AG04450 (cell line): Measurements from ENCODE around the gene BTBD10. TPM values are rescaled to one million over a fixed set of nuclear protein-coding genes. Genes with fewer than 3 reads are reported as not detected.

Experiments used
- CTCF ChIA-PET: fragments of 300-600, 350-600 bp; formaldehyde crosslinking; extraction: SDS; loops from one replicate; lab custom pipeline; 2022; ENCODE audit warnings: antibody characterized with exemption, inconsistent platforms; lab: Charles Lee
- POLR2A ChIA-PET: fragments of 350-600 bp; formaldehyde crosslinking; extraction: SDS; loops from one replicate; lab custom pipeline; 2021; ENCODE audit warnings: antibody characterized with exemption, inconsistent platforms; lab: Yijun Ruan, JAX
- DNase-seq: peaks from one replicate; pipeline ENCODE4 v3.0.0-alpha.2; 2011; ENCODE audit warnings: low read depth, low spot score
- H3K27ac ChIP-seq: one replicate; pipeline ENCODE4 v1.5.1; 2012; ENCODE audit warnings: low read depth, low read length, control low read depth
- H3K27me3 ChIP-seq: one replicate; pipeline ENCODE4 v1.6.0; 2012; ENCODE audit warnings: low read length; ENCODE audit not compliant: control insufficient read depth, insufficient read depth
- H3K4me3 ChIP-seq: 2 replicates; pipeline ENCODE4 v1.5.1; 2011; ENCODE audit warnings: mild to moderate bottlenecking, low read depth, low read length, control low read depth
- H3K9me3 ChIP-seq: 2 replicates; pipeline ENCODE4 v1.5.1; 2012; ENCODE audit warnings: low read length; ENCODE audit not compliant: control insufficient read depth, insufficient read depth
- polyA minus RNA-seq: library from RNA; depleted of rRNA, polyadenylated mRNA; stranded (reverse); fragments of >200 nt; gene quantifications from 2 replicates; pipeline ENCODE4 v1.2.3, GENCODE V29; 2011; rRNA and poly(A)+ RNA removed
- polyA plus RNA-seq: library from polyadenylated mRNA; depleted of rRNA; stranded (reverse); fragments of >200 nt; gene quantifications from 2 replicates; pipeline ENCODE4 v1.2.3, GENCODE V29; 2011; rRNA removed
- TF ChIP-seq, protein P1 (sequence below): IDR thresholded peaks from 2 replicates; pipeline ENCODE4 v1.5.1; 2011; ENCODE audit warnings: low read depth, low read length, control low read depth, inconsistent platforms

The BTBD10 gene
- polyA plus RNA-seq (50.2 and 60.8 TPM in 2 replicates), polyA minus RNA-seq (58.3 and 85.4 TPM in 2 replicates)

DNA sequence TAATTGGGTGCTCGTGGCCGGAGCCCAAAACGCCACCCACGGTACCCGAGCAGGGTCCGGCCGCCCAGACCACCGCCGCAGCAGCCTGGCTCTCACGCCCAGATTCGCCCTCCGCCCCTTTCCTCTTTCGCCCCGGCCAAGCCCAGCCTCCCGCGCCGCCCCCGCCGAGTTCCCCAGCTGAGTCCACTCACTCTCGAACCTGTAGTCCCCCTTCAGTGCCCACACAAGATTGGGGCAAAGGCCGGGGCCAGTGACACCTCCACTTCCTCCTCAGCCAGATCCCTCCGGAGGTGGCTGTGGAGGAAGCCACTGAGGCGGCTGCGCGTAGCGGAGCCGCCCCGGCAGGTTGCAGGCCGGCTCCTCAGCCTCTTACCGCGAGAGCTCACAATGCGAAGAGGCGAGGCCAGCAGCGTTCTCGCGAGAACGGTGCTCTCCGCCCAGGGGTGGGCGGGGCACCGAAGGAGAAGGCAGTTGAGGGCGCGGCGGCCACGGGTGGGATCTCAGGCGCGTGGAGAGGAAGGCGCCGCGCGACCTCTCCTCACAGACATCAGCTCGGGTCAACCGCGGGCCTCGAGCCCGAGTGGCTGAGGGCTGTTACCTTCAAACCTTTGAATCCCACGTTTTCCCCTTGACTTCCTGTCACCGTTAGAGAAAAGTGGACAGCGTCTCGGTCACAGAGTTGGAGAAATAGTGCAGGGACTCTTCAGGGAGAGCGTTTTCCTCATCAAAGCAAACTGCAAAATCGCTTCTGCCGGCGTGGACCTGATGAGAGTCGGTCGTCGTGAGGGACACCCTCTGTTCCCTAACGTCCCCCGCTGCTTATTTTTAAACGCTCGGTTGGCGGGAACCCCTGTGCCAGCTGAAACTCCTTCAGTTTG, at the start of gene BTBD10:
BTBD10 (minus strand) TSS at position 322 of the 878 bp plus-strand sequence. CDS start 18,098 bp downstream, outside the sequence.
- H3K27me3 ChIP-seq, result peaks cover 6% of the 10 kb centered on the region
- ChIA-PET CTCF (interaction anchor here (0.8 to 1.4 kb wide), 7 partner anchors 13 to 499 kb away, joined by 3 to 6 read pairs (median 4); no protein-coding TSS in a partner anchor), POLR2A (interaction anchor here (1.1 to 1.4 kb wide), 3 partner anchors 23 to 247 kb away, joined by 4 to 8 read pairs (median 7); no protein-coding TSS in a partner anchor)
- TF ChIP-seq, protein P1, sequence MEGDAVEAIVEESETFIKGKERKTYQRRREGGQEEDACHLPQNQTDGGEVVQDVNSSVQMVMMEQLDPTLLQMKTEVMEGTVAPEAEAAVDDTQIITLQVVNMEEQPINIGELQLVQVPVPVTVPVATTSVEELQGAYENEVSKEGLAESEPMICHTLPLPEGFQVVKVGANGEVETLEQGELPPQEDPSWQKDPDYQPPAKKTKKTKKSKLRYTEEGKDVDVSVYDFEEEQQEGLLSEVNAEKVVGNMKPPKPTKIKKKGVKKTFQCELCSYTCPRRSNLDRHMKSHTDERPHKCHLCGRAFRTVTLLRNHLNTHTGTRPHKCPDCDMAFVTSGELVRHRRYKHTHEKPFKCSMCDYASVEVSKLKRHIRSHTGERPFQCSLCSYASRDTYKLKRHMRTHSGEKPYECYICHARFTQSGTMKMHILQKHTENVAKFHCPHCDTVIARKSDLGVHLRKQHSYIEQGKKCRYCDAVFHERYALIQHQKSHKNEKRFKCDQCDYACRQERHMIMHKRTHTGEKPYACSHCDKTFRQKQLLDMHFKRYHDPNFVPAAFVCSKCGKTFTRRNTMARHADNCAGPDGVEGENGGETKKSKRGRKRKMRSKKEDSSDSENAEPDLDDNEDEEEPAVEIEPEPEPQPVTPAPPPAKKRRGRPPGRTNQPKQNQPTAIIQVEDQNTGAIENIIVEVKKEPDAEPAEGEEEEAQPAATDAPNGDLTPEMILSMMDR, result no peak
- DNase-seq, result peak; percentile 88
- H3K27ac ChIP-seq, result peak within 1 kb of the TSS; percentile 72
- no peaks in the 10 kb centered on the region; the same call in 1 of the 2 replicates for H3K9me3 ChIP-seq
- H3K4me3 ChIP-seq, result peak within 1 kb of the TSS; percentile 86

DNA sequence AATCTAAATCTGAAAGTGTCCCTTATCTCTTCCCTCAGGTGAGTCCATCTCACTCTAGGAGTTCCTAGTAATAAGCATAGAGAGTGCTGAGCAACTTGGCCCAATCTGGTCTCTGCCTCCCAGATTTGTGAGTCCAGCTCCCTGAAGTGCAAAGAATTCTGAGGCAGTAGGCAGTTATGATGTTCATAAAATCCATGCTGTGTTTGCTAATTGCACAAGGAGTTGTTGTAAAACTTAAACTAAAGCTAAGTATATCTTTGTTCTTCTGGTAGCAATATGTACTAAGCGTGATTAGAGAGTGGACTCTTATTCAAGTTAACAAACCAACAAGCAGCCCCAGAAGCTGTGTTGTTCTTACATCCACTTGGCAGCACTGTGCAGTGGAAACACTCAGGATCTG, 40.4 kb upstream of the BTBD10 start:
- H3K4me3 ChIP-seq, result no peak overlapping the region
- POLR2A ChIA-PET, result no interaction called here

GRCh38 chr11:13502492-13502891, 39.5 kb upstream of the BTBD10 start:
- DNase-seq, result no peak

More for the DNA sequence above, 40.4 kb upstream of the BTBD10 start:
- H3K27ac ChIP-seq, result no peak overlapping the region
- CTCF ChIA-PET, result interaction anchor here (0.6 to 1.2 kb wide), 2 partner anchors 16 to 38 kb away, joined by 4 to 5 read pairs; no protein-coding TSS in a partner anchor
- no peaks in the 10 kb centered on the region for H3K9me3 ChIP-seq
- TF ChIP-seq, protein P1, result no peak
- DNase-seq, result no peak
- peaks cover 2% of the 10 kb centered on the region for H3K27me3 ChIP-seq

GRCh38 chr11:13495929-13496328, 32.9 kb upstream of the BTBD10 start, which contains the start of gene PTH:
Gene PTH (minus strand): TSS chr11:13495997. CDS start chr11:13492855, 3,142 bp downstream.
- TF ChIP-seq, protein P1, result no peak
- ChIA-PET CTCF (no interaction called here), POLR2A (no interaction called here)
- H3K9me3 ChIP-seq, result no peaks in the 10 kb centered on the region
- DNase-seq, result no peak
- H3K27me3 ChIP-seq, result no peaks in the 10 kb centered on the region
- no peak within 1 kb of the TSS for H3K4me3 ChIP-seq
- H3K27ac ChIP-seq, result no peak within 1 kb of the TSS

More at GRCh38 chr11:13502492-13502891, 39.5 kb upstream of the BTBD10 start:
- ChIA-PET CTCF (no interaction called here), POLR2A (no interaction called here)
- TF ChIP-seq, protein P1, result no peak
- Histone ChIP-seq H3K27me3 (peaks cover 2% of the 10 kb centered on the region), H3K27ac (no peak overlapping the region), H3K4me3 (no peak overlapping the region), H3K9me3 (no peaks in the 10 kb centered on the region)

DNA sequence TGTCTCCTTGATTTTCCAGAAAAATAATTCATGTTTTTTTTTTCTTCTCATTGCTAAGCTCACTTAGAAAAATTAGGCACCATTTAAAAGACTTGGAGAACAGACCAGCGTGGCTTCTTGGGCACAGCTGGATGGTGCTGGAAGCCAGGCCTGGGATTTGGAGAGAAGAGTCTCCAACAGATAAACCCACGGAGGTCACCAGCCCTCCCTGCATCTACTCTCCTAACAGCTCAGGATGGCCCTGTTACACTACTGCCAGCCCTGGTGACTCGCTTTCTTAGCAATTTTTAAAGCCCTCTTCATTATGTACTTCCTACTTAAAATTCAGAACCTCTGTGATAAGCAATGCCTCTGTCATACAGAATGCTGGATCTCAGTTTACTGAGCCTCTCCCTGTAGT, 31.0 kb upstream of the BTBD10 start:
- Histone ChIP-seq H3K27me3 (no peaks in the 10 kb centered on the region), H3K4me3 (no peak overlapping the region), H3K27ac (no peak overlapping the region), H3K9me3 (no peaks in the 10 kb centered on the region)
- POLR2A ChIA-PET, result no interaction called here
- TF ChIP-seq, protein P1, result no peak
- no peak for DNase-seq
- CTCF ChIA-PET, result no interaction called here
